ENCODE results near the gene SPATS2.

GRCh38 chr12:49357103-49357678 is 10.1 kb upstream of the SPATS2 start:
- peak in 4 of 6 experiments; percentile 46 to 68 (median 58) for TF ChIP-seq CTCF (IDR thresholded peaks at IDR 0.05)
- no peak for TF ChIP-seq POLR2A (IDR thresholded peaks at IDR 0.05)

Measured in thyroid gland (tissue), 4 donors.